T-helper 1 cell treated with Interleukin-12 subunit alpha and Interleukin-12 subunit beta and Interleukin-4 antibody, amounts not matched to agents 30 μg/mL and 1 μg/mL, for 36 hours (primary cell): ENCODE measurements around the gene ATP2A3.

ENCODE experiments used
- H3K27ac Mint-ChIP-seq: one replicate; pipeline ENCODE4 v1.8.0; 2021; ENCODE audit warnings: mild to moderate bottlenecking, mixed read lengths
- H3K27me3 Mint-ChIP-seq: one replicate; pipeline ENCODE4 v1.8.0; 2021; ENCODE audit warnings: low read depth, mixed read lengths
- H3K36me3 Mint-ChIP-seq: one replicate; pipeline ENCODE4 v1.8.0; 2021; ENCODE audit warnings: low read depth, mixed read lengths
- H3K4me1 Mint-ChIP-seq: one replicate; pipeline ENCODE4 v1.8.0; 2021; ENCODE audit warnings: low read depth, mixed read lengths
- H3K4me3 Mint-ChIP-seq: one replicate; pipeline ENCODE4 v1.8.0; 2021; ENCODE audit warnings: mild to moderate bottlenecking, moderate library complexity, mixed read lengths
- H3K9me3 Mint-ChIP-seq: one replicate; pipeline ENCODE4 v1.8.0; 2021; ENCODE audit warnings: mixed read lengths

ATP2A3 gene

GRCh38 chr17:3896968-3897235 lies 67.3 kb downstream of the ATP2A3 start:
- no peak overlapping the region for H3K4me3 Mint-ChIP-seq

GRCh38 chr17:3896108-3896967 lies 67.9 kb downstream of the ATP2A3 start:
- Mint-ChIP-seq H3K27ac (no peak overlapping the region), H3K36me3 (no peaks in the 10 kb centered on the region)

More at GRCh38 chr17:3896968-3897235, 67.3 kb downstream of the ATP2A3 start:
- Mint-ChIP-seq H3K36me3 (no peaks in the 10 kb centered on the region), H3K27ac (no peak overlapping the region), H3K27me3 (peaks cover 4% of the 10 kb centered on the region), H3K4me1 (peaks cover 11% of the 10 kb centered on the region), H3K9me3 (no peaks in the 10 kb centered on the region)

GRCh38 chr17:3895354-3895753 lies 68.9 kb downstream of the ATP2A3 start:
- Mint-ChIP-seq H3K4me1 (peaks cover 19% of the 10 kb centered on the region), H3K27me3 (peaks cover 8% of the 10 kb centered on the region), H3K4me3 (no peak overlapping the region), H3K9me3 (no peaks in the 10 kb centered on the region), H3K27ac (no peak overlapping the region), H3K36me3 (no peaks in the 10 kb centered on the region)

More at GRCh38 chr17:3896108-3896967, 67.9 kb downstream of the ATP2A3 start:
- no peaks in the 10 kb centered on the region for H3K9me3 Mint-ChIP-seq
- H3K4me1 Mint-ChIP-seq = peaks cover 16% of the 10 kb centered on the region
- no peak overlapping the region for H3K4me3 Mint-ChIP-seq
- H3K27me3 Mint-ChIP-seq = peaks cover 9% of the 10 kb centered on the region

GRCh38 chr17:3894911-3895343 lies 69.3 kb downstream of the ATP2A3 start:
- peaks cover 8% of the 10 kb centered on the region for H3K27me3 Mint-ChIP-seq
- H3K9me3 Mint-ChIP-seq = no peaks in the 10 kb centered on the region
- peaks cover 19% of the 10 kb centered on the region for H3K4me1 Mint-ChIP-seq
- H3K27ac Mint-ChIP-seq = no peak overlapping the region
- no peak overlapping the region for H3K4me3 Mint-ChIP-seq
- H3K36me3 Mint-ChIP-seq = no peaks in the 10 kb centered on the region

GRCh38 chr17:3894188-3894587 lies 70.0 kb downstream of the ATP2A3 start:
- Mint-ChIP-seq H3K4me3 (peak overlapping the region; percentile 67), H3K9me3 (no peaks in the 10 kb centered on the region), H3K4me1 (peaks cover 19% of the 10 kb centered on the region), H3K36me3 (no peaks in the 10 kb centered on the region), H3K27me3 (peaks cover 8% of the 10 kb centered on the region), H3K27ac (peak overlapping the region; percentile 80)

GRCh38 chr17:3893720-3894116 lies 70.5 kb downstream of the ATP2A3 start:
- peaks cover 19% of the 10 kb centered on the region for H3K4me1 Mint-ChIP-seq
- peaks cover 8% of the 10 kb centered on the region for H3K27me3 Mint-ChIP-seq
- H3K27ac Mint-ChIP-seq = peak overlapping the region; percentile 80
- no peaks in the 10 kb centered on the region for H3K36me3 Mint-ChIP-seq
- peak overlapping the region; percentile 67 for H3K4me3 Mint-ChIP-seq
- H3K9me3 Mint-ChIP-seq = no peaks in the 10 kb centered on the region

GRCh38 chr17:3893003-3893719 lies 71.1 kb downstream of the ATP2A3 start, which contains the start of gene CAMKK1:
CAMKK1 (minus strand) TSS chr17:3893053; CDS start chr17:3885687, 7,366 bp downstream.
- Mint-ChIP-seq H3K4me1 (peaks cover 19% of the 10 kb centered on the region), H3K27me3 (peaks cover 8% of the 10 kb centered on the region), H3K9me3 (no peaks in the 10 kb centered on the region), H3K27ac (peak within 1 kb of the TSS; percentile 80), H3K36me3 (no peaks in the 10 kb centered on the region), H3K4me3 (peak within 1 kb of the TSS; percentile 74)

GRCh38 chr17:3892095-3892998 lies 71.9 kb downstream of the ATP2A3 start:
- H3K27me3 Mint-ChIP-seq = peaks cover 8% of the 10 kb centered on the region
- H3K36me3 Mint-ChIP-seq = no peaks in the 10 kb centered on the region
- H3K4me3 Mint-ChIP-seq = peak overlapping the region; percentile 74
- H3K4me1 Mint-ChIP-seq = peaks cover 20% of the 10 kb centered on the region
- no peaks in the 10 kb centered on the region for H3K9me3 Mint-ChIP-seq
- H3K27ac Mint-ChIP-seq = peak overlapping the region; percentile 74

GRCh38 chr17:3891626-3892094 lies 72.6 kb downstream of the ATP2A3 start:
- Mint-ChIP-seq H3K27ac (peak overlapping the region; percentile 49), H3K36me3 (no peaks in the 10 kb centered on the region), H3K9me3 (no peaks in the 10 kb centered on the region), H3K27me3 (peaks cover 8% of the 10 kb centered on the region), H3K4me3 (peak overlapping the region; percentile 74), H3K4me1 (peaks cover 27% of the 10 kb centered on the region)

- H3K27me3 Mint-ChIP-seq = peaks cover 8% of the 10 kb centered on the region
- H3K27ac Mint-ChIP-seq = peak overlapping the region; percentile 5
- H3K36me3 Mint-ChIP-seq = no peaks in the 10 kb centered on the region
- no peaks in the 10 kb centered on the region for H3K9me3 Mint-ChIP-seq
- peaks cover 34% of the 10 kb centered on the region for H3K4me1 Mint-ChIP-seq
- peak overlapping the region; percentile 74 for H3K4me3 Mint-ChIP-seq
These were observed 73.4 kb downstream of the ATP2A3 start for GRCh38 chr17:3890878-3891219.

GRCh38 chr17:3890082-3890877 lies 74.0 kb downstream of the ATP2A3 start:
- no peaks in the 10 kb centered on the region for H3K9me3 Mint-ChIP-seq
- H3K36me3 Mint-ChIP-seq = no peaks in the 10 kb centered on the region
- H3K4me1 Mint-ChIP-seq = peaks cover 34% of the 10 kb centered on the region
- peak overlapping the region; percentile 30 for H3K4me3 Mint-ChIP-seq
- H3K27me3 Mint-ChIP-seq = peaks cover 8% of the 10 kb centered on the region
- H3K27ac Mint-ChIP-seq = no peak overlapping the region

- no peak overlapping the region for H3K4me3 Mint-ChIP-seq
- H3K27ac Mint-ChIP-seq = no peak overlapping the region
- no peaks in the 10 kb centered on the region for H3K9me3 Mint-ChIP-seq
- H3K4me1 Mint-ChIP-seq = peaks cover 34% of the 10 kb centered on the region
- H3K27me3 Mint-ChIP-seq = peaks cover 8% of the 10 kb centered on the region
- H3K36me3 Mint-ChIP-seq = no peaks in the 10 kb centered on the region
These were observed 74.8 kb downstream of the ATP2A3 start for GRCh38 chr17:3889325-3890012.
